GM18861 (cell line): Measurements from ENCODE around the gene UPK2.
A peak's percentile ranks its signal among the peaks of the same experiment; 100 is the strongest.
"Not testable (repeated sequence)": the region's sequence is repeated elsewhere in the genome, so short reads cannot be mapped to it uniquely, and the experiment has no call there.

Experiments
- ATAC-seq: cut with Tn5 transposase; IDR thresholded peaks from one replicate; pipeline ENCODE4 v1.9.1; 2021; ENCODE audit not compliant: unreplicated experiment

Gene UPK2

DNA sequence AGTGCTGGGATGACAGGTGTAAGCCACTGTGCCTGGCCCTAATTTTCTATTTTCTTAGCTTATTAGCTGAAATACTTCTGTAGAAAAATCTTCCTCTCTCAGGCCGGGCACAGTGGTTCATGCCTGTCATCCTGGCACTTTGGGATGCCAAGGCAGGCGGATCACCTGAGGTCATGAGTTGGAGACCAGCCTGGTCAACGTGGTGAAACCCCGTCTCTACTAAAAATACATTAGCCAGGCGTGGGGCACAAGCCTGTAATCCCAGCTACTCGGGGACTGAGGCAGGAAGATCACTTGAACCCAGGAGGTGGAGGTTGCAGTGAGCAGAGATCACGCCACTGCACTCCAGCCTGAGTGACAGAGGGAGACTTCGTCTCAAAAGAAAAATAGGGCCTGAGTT, 28.2 kb downstream of the UPK2 start:
- ATAC-seq, result not testable (repeated sequence)

DNA sequence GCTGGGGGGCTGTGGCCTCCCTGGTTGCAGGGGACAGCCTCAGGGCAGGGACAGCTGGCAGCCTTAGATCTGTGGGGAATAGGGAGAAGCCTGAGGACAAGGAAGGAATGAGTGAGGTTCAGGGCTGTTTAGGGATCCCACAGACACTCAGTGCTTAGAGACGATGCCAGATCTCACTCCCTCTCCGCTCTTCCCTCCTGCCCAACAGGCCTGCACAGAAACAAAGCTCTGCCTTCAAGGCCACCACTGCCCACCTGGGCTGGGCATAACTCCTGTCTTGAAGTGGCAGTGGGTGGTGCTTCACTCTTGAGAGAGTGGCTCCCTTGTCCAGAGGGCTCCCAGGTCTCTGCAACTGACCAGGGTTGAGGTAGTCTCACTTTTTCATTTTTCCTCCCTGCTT, 28.7 kb downstream of the UPK2 start:
- ATAC-seq, result no peak

DNA sequence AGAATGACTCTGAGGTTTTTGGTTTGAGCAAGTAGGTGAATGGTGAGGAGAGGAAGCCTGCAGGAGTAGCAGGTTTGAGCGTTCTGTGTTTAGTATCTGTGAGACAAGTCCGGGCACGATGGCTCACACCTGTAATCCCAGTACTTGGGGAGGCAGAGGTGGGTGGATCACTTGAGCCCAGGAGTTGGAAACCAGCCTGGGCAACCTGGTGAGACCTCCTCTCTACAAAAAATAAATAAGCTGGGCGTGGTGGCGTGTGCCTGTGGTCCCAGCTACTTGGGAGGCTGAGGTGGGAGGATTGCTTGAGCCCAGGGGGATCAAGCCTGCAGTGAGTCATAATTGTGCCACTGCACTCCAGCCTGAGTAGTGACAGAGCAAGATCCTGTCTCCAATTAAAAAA, 32.2 kb downstream of the UPK2 start:
- ATAC-seq, result no peak

DNA sequence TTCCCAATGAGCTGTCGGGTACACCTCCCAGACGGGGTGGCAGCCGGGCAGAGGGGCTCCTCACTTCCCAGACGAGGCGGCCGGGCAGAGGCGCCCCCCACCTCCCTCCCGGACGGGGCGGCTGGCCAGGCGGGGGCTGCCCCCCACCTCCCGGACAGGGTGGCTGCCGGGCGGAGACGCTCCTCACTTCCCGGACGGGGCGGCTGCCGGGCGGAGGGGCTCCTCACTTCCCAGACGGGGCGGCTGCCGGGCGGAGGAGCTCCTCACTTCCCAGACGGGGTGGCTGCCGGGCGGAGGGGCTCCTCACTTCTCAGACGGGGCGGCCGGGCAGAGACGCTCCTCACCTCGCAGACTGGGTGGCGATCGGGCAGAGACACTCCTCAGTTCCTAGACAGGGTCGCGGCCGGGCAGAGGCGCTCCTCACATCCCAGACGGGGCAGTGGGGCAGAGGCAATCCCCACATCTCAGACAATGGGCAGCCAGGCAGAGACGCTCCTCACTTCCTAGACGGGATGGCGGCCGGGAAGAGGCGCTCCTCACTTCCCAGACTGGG, 35.5 kb downstream of the UPK2 start:
- not testable (repeated sequence) for ATAC-seq

DNA sequence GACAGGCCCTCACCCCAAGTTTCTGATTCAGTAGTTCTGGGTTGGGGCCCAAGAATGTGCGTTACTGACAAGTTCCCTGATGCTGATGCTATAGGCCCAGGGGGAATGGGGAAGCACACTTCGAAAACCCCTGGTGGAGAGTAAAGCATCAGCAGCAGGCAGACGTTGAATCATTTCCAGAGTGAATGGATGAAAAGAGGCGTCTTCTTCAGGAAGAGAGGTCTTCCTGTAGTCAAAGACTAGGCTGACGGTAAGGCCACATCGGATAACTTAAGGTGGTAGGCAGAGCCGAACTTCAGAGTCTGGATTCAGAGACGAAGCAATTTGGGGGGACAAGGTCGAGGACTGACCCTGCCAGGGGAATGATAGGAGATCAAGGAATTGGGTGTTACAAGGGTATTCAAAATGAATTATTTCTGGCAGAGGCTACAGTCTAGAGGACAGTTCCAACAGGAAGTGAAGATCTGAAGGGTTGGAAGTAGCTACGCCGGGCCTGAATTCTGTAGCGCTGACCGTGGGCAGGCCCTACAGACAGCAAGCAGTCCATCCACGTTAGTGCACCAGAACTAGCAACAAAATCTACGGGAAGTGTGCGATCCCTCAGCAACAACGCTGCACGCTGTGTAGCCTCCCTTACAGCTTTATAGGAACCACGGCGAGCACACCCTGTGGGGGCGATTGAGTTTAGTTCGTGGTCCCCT, 41.0 kb downstream of the UPK2 start:
- no peak for ATAC-seq

DNA sequence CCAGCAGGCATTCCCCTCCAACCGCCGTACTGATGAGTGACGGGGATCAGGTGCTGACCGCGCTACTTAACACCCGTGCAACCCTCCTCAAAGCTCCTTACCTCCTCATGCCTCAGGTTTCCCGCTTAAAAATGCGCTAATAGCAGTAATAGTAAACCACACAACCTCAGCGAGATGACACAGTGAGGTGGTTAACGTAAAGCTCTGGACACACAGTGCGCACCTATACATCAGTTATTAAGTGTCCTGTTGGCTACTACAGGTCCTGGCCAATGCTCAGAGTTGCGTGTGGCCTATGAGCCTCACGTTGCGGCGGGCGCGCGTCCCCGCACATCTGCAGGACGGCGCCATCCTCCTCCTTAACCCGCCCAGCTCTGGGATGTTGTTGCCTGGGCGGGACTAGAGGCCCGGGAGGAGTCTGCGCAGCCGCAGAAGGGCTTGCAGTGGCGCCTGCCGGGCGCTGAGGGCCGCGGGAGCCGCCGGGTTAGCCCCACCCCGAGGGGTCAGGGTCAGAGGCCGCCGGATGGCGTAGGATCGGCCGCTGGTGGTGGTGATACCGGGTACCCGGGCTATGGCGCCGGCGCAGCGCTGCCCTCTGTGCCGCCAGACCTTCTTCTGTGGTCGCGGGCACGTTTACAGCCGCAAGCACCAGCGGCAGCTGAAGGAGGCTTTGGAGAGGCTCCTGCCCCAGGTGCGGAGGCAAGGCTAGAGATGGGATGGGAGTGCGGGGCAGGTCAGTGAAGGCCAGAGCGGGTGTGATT, 41.7 kb downstream of the UPK2 start, which contains the start of gene CENATAC:
CENATAC (plus strand) TSS at position 512 of the 761 bp plus-strand sequence; CDS start at position 572, 60 bp downstream.
- ATAC-seq, result peak; percentile 92

DNA sequence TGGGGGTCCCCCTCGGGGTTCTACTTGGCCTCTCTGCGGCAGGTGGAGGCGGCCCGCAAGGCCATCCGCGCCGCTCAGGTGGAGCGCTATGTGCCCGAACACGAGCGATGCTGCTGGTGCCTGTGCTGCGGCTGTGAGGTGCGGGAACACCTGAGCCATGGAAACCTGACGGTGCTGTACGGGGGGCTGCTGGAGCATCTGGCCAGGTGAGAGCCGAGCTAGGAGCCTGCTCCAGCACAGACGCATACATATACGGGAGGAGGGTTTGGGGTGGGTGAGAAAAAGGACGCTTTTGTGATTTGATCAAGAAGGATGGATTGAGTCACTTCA, 42.3 kb downstream of the UPK2 start:
- ATAC-seq, result no peak

DNA sequence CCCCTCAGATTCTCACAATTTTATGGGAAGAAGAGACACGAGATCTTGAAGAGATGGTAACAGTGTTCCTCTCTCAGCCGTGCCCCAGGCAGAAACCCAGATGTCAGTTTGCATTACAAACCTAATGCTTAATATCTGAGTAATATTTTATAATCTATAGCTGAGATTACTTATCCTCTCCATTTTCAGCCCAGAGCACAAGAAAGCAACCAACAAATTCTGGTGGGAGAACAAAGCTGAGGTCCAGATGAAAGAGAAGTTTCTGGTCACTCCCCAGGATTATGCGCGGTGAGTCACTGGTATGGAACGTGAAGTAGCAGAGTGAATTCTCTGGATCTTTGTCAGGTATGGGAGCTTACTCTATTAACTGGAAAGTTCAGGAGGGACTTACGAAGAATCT, 42.7 kb downstream of the UPK2 start:
- ATAC-seq, result no peak

DNA sequence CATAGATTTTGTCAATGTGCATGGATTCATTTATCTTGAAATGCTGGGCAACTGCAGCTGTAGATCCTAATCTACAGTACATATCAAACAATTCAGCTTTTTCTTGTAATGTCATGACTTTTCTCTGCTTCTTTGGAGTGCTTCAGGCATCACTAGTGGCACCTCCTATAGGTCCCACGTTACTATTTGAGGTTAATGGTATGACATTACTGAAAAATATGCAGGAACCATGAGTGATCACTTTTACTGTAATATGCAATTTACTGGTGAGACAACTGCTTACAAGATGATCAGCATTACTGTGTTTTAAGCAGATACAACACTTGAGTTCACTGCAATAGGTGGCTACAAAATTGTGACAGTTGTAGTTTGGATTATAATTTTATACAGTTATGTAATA, 44.8 kb downstream of the UPK2 start:
- no peak for ATAC-seq

DNA sequence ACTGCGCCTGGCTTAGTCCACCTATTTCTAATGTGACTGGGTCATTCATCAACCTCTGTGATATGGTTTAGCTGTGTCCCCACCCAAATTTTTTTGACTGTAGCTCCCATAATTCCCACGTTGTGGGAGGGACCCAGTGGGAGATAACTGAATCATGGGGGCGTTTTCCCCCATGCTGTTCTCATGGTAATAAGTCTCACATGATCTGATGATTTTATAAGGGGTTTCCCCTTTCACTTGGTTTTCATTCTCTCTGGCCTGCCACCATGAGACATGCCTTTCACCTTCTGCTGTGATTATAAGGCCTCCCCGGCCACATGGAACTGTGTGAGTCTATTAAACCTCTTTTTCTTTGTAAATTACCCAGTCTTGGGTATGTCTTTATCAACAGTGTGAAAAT, 50.6 kb downstream of the UPK2 start:
- ATAC-seq, result no peak
